ENCODE data around the gene CDH1.
"Not testable (repeated sequence)": the region's sequence is repeated elsewhere in the genome, so short reads cannot be mapped to it uniquely, and the experiment has no call there.

Gene CDH1

DNA sequence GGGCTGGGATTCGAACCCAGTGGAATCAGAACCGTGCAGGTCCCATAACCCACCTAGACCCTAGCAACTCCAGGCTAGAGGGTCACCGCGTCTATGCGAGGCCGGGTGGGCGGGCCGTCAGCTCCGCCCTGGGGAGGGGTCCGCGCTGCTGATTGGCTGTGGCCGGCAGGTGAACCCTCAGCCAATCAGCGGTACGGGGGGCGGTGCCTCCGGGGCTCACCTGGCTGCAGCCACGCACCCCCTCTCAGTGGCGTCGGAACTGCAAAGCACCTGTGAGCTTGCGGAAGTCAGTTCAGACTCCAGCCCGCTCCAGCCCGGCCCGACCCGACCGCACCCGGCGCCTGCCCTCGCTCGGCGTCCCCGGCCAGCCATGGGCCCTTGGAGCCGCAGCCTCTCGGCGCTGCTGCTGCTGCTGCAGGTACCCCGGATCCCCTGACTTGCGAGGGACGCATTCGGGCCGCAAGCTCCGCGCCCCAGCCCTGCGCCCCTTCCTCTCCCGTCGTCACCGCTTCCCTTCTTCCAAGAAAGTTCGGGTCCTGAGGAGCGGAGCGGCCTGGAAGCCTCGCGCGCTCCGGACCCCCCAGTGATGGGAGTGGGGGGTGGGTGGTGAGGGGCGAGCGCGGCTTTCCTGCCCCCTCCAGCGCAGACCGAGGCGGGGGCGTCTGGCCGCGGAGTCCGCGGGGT is at the start of gene CDH1:
TSS of gene CDH1 (plus strand) at position 247 of the 684 bp plus-strand sequence. CDS start at position 371, 124 bp downstream.
- DNase-seq: peak; percentile 3

DNA sequence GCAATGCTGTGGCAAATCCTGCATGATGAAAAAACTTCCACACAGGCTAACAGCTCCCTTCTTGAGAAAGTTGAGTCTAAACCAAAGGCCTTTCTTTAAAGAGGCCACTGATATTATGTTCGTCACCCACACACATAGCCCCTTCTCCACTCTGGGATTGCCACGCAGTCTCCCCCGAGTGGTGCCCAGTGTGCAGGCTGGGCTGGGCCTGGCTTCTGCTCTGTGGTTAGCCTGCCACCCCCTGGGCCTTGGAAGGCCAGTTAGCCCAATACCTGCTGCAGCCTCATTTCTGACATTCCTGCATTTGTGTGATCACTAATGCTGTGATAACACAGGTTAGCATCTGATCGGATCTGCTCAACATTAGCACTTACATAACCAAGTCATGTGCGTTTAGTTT is 47.2 kb upstream of the CDH1 start:
- DNase-seq: no peak

DNA sequence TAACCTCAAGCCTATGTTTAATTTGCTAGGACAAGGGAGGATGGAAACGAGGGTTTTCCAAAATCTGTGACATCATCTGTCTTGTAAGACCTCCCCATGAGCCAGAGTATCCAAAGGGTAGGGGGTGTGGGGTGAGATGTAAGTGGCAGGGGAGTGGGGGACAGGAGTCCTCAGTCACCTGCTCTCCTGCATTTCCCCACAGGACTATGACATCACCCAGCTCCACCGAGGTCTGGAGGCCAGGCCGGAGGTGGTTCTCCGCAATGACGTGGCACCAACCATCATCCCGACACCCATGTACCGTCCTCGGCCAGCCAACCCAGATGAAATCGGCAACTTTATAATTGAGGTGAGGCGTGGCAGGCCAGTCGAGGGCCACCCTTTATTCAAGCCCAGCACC is 41.5 kb upstream of the CDH1 start:
- no peak for DNase-seq

DNA sequence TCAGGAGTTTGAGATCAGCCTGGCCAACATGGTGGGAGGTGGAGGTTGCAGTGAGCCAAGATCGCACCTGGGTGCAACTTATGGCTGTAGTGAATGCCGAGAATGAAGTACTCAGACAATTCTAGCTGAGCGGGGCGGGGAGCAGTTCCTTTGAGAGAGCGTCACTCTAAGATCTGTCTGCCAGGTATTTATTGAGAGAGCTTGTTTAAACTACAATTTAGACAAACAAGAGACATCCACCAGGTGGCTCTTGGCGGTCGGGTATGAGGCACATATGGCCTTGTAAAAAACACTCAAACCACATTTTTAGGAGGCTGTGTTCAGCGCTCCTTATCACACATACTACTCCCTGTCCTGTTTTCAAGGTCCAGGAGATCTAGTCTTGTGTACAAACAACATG is 40.6 kb upstream of the CDH1 start:
- DNase-seq: no peak

DNA sequence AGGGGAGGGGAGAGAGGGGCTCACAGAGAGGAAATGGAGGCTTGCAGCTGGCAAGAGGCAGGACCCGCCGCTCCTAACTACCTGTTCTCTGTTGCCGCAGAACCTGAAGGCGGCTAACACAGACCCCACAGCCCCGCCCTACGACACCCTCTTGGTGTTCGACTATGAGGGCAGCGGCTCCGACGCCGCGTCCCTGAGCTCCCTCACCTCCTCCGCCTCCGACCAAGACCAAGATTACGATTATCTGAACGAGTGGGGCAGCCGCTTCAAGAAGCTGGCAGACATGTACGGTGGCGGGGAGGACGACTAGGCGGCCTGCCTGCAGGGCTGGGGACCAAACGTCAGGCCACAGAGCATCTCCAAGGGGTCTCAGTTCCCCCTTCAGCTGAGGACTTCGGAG is 39.0 kb upstream of the CDH1 start:
- no peak for DNase-seq

DNA sequence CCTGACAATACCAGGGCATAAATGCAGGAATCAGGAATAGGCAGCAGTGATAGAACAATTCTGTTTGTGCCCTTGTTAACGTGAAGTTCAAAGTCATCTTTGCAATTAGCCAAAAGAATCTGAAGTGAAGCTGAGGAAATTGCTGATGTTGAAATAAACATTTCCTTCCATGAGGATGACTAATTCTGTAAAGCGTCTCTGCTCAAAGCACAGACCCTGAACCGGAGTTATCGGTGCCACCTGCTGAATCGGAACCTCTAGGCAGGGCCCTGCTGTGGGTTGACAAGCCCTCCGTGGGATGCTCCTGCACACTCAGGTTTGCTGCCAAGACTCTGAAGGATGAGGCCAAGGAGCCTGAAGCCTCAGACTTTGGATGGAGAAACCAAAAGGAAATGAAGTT is 37.0 kb upstream of the CDH1 start:
- no peak for DNase-seq

DNA sequence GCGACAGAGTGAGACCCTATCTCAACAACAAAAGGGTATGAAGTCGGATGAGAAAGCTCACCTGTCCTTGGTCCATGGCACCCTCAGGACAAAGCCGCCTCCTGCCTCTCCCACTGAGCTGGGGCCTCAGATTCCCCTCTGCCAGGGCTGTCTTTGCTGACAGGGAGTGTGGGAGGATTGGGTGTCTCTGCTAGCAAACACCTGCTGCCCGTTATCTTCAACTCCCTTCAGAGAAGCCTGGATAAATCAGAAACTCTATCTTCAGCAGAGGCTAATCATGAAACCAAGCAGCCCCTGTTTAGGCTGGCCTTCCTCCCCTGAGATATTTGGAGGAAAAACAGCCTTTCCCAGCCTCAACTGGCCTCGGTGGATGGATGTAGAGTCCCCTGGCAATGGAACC is 36.3 kb upstream of the CDH1 start:
- DNase-seq: no peak

DNA sequence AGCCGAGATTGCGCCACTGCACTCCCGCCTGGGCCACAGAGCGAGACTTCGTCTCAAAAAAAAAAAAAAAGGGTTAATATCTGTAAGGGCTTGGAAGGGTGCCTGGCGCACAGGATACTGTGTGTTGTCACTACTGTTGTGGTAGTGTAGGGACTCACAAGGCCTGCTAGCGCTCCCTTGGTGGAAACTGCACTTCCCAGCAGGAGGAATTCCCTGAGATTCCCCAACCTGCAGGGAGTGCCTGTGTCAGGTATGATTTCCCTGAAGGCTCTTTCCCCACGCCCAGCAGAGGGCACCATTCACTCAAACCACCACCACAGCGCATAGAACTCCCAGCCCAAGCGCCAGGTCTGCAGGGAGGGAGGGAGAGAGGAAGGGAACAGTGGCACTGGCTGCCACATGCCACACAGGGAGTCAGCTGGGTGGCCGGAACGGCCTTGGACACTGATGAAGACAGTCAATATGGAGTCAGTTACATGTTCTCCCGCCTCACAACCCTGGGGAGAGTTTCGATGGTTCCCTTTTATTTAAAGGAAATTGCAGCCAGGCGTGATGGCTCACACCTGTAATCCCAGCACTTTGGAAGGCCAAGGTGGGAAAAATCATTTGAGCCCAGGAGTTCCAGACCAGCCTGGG is 32.7 kb upstream of the CDH1 start:
- DNase-seq: peak; percentile 40

DNA sequence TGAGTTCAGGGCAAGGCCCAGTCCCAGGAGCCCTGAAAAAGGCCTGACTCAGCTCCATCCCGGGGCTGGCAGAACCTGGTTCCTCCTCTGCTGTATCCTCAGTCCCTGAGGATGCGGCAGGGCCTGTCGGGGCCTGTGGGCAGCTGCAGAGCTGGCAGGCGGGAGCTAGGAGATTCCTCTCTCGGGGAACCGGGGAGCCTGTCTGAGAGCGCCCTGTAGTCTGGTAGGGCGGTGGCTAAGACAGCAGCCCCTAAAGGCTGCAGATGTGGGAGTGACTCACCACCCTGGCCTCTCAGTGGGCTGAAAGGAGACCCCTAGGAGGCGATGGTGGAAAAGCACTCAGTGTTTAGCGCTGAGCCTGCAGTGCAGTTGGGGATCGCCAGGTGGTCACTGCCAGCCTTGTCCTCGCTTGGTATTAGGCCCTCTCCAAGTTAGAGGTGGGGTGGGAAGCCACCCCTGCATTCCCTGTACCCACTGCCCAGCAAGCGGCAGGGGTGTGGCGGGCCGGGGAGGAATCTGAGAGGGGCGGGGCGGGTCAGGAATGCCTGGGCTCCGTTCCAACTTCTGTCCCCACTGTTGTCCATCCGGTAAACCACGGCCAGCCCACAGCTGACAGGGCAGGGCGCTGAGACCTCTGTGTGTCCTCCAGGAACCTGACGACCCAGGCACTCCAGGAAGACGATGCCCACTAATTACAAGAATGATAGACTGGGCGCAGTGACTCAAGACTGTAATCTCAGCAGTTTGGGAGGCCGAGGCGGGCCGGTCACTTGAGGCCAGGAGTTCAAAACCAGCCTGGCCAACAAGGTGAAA is 29.5 kb upstream of the CDH1 start:
- no peak for DNase-seq

DNA sequence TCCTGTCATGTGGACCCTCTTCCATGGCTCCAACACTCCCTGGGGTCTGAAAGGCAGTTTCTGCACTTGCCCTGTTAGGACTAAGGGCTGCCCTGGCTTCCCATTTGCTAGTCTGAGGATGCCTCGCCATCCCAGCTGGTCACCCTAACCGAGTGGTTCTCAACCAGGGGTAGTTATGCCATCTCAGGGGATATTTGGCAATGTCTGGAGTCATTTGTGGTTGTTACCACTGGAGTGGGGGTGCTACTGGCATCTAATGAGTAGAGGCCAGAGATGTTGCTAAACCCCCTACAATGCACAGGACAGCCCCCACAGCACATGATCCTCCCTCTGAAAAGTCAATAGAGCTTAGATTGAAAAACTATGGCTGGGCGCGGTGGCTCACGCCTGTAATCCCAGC is 26.9 kb upstream of the CDH1 start:
- no peak for DNase-seq

DNA sequence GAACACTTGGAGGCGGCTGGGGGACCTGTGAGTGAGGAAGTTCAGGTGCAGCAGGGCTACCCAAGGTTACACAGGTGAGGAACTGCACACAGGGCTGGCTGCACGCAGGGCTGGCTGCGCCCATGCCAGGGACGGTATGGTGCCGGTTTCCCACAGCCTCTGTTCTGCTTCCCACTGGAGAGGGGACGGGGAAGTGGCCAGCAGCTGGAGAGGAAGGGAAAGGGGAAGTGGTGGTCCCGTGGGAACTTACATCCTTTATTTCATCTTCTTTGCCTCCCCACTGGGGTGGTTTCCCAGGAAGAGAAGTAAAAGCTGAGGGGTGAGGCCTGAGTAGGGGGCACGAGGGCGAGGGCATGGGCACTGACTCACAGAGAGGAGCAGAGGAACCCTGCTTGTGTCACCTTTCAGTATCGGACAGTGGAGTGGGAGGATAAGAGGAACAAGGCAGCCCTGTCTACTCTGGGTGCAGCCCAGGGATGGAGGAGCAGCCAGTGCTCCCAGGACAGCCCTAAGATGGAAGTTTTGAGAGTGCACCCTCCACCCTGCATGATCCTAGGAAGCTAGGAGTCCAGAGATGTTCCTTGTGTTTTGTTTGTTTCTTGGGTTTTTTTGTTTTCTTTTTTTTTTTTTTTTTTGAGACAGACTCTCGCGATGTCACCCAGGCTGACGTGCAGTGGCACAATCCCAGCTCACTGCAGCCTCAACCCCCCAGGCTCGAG is 25.5 kb upstream of the CDH1 start:
- DNase-seq: no peak

DNA sequence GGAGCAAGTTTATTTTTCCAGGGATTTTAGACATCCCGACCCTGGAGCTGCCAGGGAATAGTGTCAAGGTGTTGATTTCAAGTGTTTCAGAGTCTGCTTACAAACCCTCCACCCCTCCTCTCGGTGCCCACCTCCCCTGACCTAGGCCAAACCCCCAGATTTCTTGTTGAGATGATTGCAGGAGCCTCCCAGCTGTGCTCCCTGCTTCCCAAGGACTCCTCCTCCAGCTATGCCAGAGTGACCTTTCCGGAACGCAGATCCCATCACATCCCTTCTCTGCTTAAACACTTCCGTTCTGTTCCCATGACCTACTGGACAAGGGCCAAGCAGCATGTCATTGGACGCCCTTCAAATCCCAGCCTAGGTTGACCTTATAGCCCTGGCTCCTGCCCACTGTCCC is 23.7 kb upstream of the CDH1 start:
- DNase-seq: no peak

DNA sequence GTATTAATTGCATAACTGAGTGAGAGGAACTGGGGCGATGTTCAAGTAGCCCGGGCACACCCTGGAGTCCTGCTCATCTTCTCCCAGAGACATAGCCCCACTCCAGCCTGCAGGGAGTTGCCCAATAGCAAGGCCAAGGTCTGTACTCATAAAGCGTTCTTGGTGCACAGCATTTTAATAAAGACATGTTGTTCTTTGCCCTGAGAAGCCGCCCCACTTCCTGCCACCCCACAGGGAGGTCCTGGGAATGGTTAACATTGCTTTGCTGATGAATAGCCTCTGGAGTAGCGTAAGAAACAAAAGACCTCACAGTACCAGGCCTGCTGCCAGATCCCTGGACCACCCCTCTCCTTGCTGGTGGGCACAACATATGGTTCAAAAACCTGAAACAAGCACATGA is 21.6 kb upstream of the CDH1 start:
- DNase-seq: no peak

DNA sequence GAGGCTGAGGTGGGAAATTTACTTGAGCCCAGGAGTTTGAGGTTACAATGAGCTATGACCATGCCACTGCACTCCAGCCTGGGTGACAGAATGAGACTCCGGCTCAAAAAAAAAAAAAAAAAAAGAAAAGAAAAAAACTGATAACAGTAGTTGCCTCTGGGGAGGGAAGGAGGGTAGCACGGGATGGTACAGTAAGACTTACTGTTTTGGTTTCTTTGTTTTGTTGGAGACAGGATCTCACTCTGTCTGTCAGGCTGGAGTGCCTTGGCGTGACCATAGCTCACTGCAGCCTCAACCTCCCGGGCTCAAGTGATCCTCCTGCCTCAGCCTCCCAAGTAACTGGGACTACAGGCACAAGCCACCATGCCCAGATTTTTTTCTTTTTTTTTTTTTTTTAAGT is 20.6 kb upstream of the CDH1 start:
- not testable (repeated sequence) for DNase-seq

DNA sequence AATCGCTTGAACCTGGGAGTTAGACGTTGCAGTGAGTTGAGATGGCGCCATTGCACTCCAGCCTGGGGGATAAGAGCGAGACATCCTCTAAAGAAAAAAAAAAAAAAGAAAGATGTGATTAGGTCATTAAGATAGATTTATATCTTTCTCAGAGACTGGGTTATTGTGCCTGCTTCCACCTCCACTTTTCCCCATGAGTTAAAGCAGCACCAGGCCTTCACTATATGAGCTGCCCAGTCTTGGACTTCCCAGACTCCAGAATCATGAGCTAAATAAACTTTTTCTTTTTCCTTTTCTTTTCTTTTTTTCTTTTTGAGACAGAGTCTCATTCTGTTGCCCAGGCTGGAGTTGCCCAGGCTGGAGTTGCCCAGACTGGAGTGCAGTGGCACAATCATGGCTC is 19.4 kb upstream of the CDH1 start:
- DNase-seq: no peak

DNA sequence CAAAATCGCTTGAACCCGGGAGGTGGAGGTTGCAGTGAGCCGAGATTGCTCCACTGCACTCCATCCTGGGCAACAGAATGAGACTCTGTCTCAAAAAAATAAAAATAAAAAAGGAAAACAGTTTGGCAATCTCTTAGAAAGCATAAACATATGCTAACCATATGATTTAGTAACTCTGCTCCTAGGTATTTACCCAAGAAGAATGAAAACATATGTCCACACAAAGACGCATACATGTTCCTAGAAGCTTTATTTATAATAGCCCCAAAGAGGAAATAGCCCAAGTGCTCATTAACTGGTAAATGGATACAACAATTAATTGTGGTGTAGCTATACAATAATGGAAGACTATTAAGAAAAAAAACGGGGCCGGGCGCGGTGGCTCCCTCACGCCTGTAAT is 18.5 kb upstream of the CDH1 start:
- DNase-seq: no peak

DNA sequence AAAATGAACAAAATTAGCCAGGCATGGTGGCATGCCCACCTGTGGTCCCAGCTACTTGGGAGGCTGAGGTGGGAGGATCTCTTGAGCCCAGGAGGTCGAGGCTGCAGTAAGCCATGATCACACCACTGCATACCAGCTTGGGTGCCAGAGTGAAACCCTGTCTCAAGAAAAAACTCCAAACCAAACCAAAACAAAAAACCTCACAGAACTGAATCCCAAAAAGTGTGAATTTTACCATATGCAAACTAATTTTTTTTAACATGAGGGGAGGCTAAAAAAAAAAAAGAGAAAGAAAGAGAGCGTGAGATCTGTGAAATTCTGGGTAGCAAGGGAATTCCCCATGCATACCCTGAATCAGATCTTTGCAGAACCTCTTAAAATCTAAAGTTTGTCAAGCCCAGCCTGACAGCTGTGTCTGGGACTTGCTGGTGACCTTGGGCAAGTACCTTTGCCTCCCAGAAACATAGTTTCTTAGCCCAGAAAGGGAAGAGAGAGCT is 17.1 kb upstream of the CDH1 start:
- no peak for DNase-seq

DNA sequence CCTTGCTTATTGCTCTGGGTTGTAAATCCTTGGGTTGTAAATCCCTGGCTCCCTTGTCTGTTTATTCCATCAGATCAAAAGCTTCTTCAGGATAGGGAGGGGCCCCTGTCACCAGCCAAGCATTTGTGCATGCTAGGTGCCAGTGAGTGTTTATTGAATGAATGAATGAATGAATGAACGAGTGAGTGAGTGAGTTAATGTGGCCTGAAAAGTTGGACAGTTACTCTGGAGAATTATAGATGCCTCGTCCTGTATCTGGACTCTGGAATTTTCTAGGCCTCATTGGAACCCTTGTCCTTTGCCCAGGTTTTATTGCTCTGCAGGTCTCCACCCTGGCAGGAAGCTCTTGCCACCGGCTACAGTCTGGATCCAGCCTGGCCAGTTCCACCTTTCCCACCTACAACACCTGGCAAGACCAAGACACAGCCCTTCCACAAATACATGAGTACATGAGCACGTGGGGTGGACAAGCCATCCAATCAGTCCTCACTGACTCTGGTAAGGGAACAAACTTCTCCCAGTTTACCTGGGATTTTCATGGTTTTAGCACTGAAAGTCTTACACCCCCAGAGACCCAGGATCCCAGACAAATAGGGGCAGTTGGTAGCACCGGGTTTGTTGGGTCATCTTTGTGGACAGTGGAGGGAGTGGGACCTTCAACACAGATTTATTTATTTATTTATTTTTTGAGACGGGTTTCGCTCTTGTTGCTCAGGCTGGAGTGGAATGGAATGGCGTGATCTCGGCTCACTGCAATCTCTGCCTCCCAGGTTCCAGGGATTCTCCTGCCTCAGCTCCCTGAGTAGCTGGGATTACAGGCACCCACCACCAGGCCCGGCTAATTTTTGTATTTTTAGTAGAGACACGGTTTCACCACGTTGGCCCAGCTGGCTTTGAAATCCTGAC is 14.7 kb upstream of the CDH1 start:
- no peak for DNase-seq

DNA sequence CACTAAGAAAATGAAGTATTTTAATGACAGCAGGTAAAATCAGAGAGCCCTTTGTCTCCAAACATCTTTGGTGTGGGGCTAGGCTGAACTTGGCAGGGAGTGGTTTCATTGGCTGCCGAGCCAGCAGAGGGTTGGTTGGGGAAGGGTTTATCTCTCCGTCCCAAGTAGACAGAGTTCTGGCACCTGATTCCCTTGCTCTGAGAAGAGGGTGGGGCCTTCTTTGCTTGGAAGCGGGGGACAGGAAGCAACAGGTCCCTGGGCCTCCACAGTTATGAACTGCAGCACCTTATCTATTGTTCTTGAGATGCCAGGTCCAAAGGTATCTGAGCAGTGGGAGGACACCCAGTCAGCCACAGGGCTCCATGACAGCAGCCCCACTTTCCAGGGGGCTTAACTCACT is 12.3 kb upstream of the CDH1 start:
- no peak for DNase-seq

DNA sequence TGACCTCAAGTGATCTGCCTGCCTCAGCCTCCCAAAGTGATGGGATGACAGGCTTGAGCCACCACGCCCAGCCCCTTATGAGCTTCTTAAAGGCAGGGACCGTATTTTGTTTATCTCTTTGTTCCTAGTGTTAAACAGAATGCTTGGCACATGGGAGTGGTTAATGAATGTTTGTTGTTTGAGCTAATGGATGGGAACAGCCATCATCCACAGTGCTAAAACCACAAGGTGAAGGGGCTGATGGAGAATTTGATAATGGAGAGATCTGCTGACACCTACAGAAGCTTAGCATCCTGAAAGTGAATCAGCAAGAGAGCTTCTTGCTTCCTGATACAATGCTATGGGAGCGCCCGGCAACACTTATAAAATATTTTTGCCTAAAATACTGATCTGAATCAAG is 8.6 kb upstream of the CDH1 start:
- DNase-seq: no peak

DNA sequence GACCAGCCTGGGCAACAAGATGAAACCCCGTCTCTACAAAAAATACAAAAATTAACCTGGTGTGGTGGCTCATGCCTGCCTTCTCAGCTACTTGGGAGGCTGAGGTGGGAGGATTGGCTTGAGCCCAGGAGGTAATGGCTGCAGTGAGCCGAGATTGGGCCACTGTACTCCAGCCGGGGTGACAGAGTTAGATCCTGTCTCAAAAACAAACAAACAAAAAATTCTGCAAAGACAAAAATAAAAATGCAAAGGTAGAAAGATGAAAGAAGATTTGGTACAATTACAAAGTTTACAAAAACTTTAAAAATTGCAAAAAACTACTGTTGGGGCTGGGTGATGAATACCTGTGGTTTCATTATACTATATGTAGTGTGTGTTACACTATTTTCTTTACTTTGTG is 5.5 kb upstream of the CDH1 start:
- no peak for DNase-seq

DNA sequence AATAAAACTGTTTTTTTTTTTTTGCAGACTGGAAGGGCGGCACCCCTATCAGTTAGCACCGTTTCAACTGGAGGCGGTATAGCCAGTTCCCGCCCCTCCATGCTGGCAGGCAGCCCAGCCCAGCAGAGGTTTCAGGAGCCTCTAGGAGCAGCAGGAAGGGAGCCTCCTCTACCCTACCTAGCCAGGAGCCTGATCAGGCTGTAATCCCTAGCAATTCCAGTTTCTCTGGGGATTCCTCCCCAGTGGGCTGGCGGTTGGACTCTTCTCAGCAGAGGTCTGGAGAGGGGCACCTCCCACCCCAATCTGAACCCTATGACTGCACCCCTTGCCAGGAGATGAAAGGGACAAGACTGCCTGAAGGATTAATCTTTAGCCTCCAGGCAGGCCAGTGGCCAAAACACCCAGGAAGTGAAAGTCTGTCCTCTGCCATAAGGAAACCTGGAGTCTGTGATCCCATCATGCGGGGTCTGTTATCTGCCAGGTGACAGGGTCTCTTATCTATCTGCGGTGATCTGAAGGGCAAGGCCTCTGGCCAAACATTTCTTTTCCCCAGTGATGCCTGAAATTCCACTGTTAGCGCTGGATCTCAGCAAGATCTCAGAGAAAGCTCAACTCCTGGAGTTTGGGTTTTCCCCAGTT is 4.9 kb upstream of the CDH1 start:
- DNase-seq: no peak

All from stimulated activated naive CD4-positive, alpha-beta T cell treated with Interleukin-2 at 50 U/mL for 16 hours (primary cell).